Stimulated activated CD4-positive, alpha-beta T cell treated with anti-CD3 and anti-CD28 coated beads, TNF-alpha, amount 100 ng/mL, for 24 hours (primary cell): ENCODE data around the gene TUBG2.
"Not testable (repeated sequence)": the region's sequence is repeated elsewhere in the genome, so short reads cannot be mapped to it uniquely, and the experiment has no call there.

Experiments used
- DNase-seq, 3 experiments: peaks; one replicate each; pipeline ENCODE4 v3.0.0-alpha.2; 2020; ENCODE audit warnings: low read depth in 3 of 3

Gene TUBG2

GRCh38 chr17:42653179-42654124 is 5.6 kb upstream of the TUBG2 start:
- no peak for DNase-seq

- no peak for DNase-seq
Observed at GRCh38 chr17:42655528-42655927, 3.6 kb upstream of the TUBG2 start.

- no peak for DNase-seq
Observed at GRCh38 chr17:42657824-42658588, 1.1 kb upstream of the TUBG2 start.

GRCh38 chr17:42659932-42660274 is 819 bp downstream of the TUBG2 start:
- DNase-seq: not testable (repeated sequence)

- DNase-seq: no peak
Observed at GRCh38 chr17:42660692-42661345, 1.7 kb downstream of the TUBG2 start.

GRCh38 chr17:42665581-42666001 is 6.5 kb downstream of the TUBG2 start:
- no peak for DNase-seq

- not testable (repeated sequence) for DNase-seq
Observed at GRCh38 chr17:42666126-42666525, 7.0 kb downstream of the TUBG2 start.

- no peak for DNase-seq
Observed at GRCh38 chr17:42667088-42667951, 8.2 kb downstream of the TUBG2 start.

- no peak for DNase-seq
Observed at GRCh38 chr17:42669705-42669976, 10.6 kb downstream of the TUBG2 start.

- DNase-seq: no peak
Observed at GRCh38 chr17:42669977-42670788, 11.1 kb downstream of the TUBG2 start.

GRCh38 chr17:42670789-42671657 is 11.9 kb downstream of the TUBG2 start:
- no peak for DNase-seq

- no peak for DNase-seq
Observed at GRCh38 chr17:42672038-42672437, 13.0 kb downstream of the TUBG2 start.

- no peak for DNase-seq
Observed at GRCh38 chr17:42673266-42673884, 14.3 kb downstream of the TUBG2 start.

GRCh38 chr17:42673885-42674754 is 15.0 kb downstream of the TUBG2 start:
- DNase-seq: no peak

GRCh38 chr17:42674755-42675347 is 15.8 kb downstream of the TUBG2 start:
- no peak for DNase-seq

- no peak for DNase-seq
Observed at GRCh38 chr17:42675348-42675964, 16.4 kb downstream of the TUBG2 start.

- DNase-seq: no peak
Observed at GRCh38 chr17:42675965-42676423, 16.9 kb downstream of the TUBG2 start.
